NB4 (cell line): ENCODE data around the gene SLC7A5.
"Not testable (repeated sequence)": the region's sequence is repeated elsewhere in the genome, so short reads cannot be mapped to it uniquely, and the experiment has no call there.

Experiments used
- POLR2A ChIP-seq: IDR thresholded peaks from 2 replicates; pipeline ENCODE4 v1.6.1; 2011; ENCODE audit warnings: mild to moderate bottlenecking; ENCODE audit not compliant: insufficient read length; ENCODE audit errors: extremely low read depth
- TF ChIP-seq, protein P1 (sequence below): IDR thresholded peaks from one replicate; pipeline ENCODE4 v1.5.1; 2012; ENCODE audit warnings: low read depth, low read length

DNA sequence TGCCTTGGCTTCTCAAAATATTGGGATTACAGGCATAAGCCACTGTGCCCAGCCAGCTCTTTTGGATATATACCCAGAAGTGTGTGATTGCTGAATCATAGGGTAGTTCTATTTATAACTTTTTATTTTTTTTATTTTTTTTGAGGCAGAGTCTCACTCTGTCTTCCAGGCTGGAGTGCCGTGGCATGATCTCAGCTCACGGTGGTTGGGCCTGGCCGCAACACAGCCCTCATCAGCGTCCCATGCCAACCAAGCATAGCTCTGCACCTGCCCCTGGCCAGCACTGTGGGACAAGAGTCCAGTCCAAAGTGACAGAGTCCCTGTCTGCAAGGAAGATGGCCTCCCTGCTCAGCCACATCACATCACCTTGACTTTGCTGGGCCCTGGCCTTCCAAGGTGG is 24.7 kb upstream of the SLC7A5 start:
- not testable (repeated sequence) for TF ChIP-seq POLR2A
- TF ChIP-seq, protein P1, sequence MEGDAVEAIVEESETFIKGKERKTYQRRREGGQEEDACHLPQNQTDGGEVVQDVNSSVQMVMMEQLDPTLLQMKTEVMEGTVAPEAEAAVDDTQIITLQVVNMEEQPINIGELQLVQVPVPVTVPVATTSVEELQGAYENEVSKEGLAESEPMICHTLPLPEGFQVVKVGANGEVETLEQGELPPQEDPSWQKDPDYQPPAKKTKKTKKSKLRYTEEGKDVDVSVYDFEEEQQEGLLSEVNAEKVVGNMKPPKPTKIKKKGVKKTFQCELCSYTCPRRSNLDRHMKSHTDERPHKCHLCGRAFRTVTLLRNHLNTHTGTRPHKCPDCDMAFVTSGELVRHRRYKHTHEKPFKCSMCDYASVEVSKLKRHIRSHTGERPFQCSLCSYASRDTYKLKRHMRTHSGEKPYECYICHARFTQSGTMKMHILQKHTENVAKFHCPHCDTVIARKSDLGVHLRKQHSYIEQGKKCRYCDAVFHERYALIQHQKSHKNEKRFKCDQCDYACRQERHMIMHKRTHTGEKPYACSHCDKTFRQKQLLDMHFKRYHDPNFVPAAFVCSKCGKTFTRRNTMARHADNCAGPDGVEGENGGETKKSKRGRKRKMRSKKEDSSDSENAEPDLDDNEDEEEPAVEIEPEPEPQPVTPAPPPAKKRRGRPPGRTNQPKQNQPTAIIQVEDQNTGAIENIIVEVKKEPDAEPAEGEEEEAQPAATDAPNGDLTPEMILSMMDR, result not testable (repeated sequence)
